Vagina (tissue), 2 donors: ENCODE measurements around the gene KIF2B. TPM values are rescaled to one million over a fixed set of nuclear protein-coding genes. Genes with fewer than 3 reads are reported as not detected.

Experiments used
- DNase-seq, 2 donors: peaks; one replicate each; pipeline ENCODE4 v3.0.0-alpha.2; 2017; ENCODE audit errors: extremely low spot score in 2 of 2
- H3K27ac ChIP-seq: fragments of 200-600 bp; sonication (generic); one replicate; pipeline ENCODE4 v1.5.1; 2019
- H3K27me3 ChIP-seq: fragments of 200-600 bp; sonication (generic); one replicate; pipeline ENCODE4 v1.5.1; 2019
- H3K36me3 ChIP-seq, 2 donors: fragments of 200-600 bp; sonication (generic); one replicate each; pipeline ENCODE4 v1.5.1; 2017 to 2019
- H3K4me1 ChIP-seq: fragments of 200-600 bp; sonication (generic); one replicate; pipeline ENCODE4 v1.5.1; 2019
- H3K4me3 ChIP-seq, 2 donors: fragments of 200-600 bp; sonication (generic); 1 replicate in 1 of 2; 2 replicates in 1 of 2; pipeline ENCODE4 v1.5.1; 2016 to 2019
- H3K9me3 ChIP-seq: fragments of 200-600 bp; sonication (generic); one replicate; pipeline ENCODE4 v1.5.1; 2019
- CTCF ChIP-seq, 3 experiments: fragments of 450-650 bp in 2 of 3; fragments of 200-600 bp in 1 of 3; sonication (generic) in 1 of 3; IDR thresholded peaks; one replicate each; pipeline ENCODE4 v1.5.1; 2017 to 2019; ENCODE audit warnings: antibody characterized with exemption in 3 of 3, mild to moderate bottlenecking in 2 of 3, moderate library complexity in 2 of 3
- POLR2A ChIP-seq, 2 donors: fragments of 450-650 bp; IDR thresholded peaks; one replicate each; pipeline ENCODE4 v1.6.1; 2017; ENCODE audit warnings: antibody characterized with exemption in 2 of 2, mild to moderate bottlenecking in 2 of 2, moderate library complexity in 2 of 2
- POLR2AphosphoS5 ChIP-seq, 2 donors: sonication (generic); formaldehyde crosslinking; IDR thresholded peaks; one replicate each; pipeline ENCODE4 v1.9.0; 2017; ENCODE audit warnings: antibody characterized with exemption in 2 of 2, mild to moderate bottlenecking in 2 of 2, low read depth in 1 of 2; ENCODE audit not compliant: insufficient read depth in 1 of 2
- intact Hi-C: fragments of 100-400 bp; cut with DNase I; formaldehyde crosslinking; loops from one replicate; pipeline ENCODE4 v1.15.1; 2023
- total RNA-seq: library from RNA; depleted of rRNA; stranded (reverse); fragments of >200 nt; gene quantifications from one replicate; pipeline ENCODE4 v1.2.3, GENCODE V29; 2016

Gene KIF2B
- total RNA-seq, 1 donor from 2014 or later, result not detected

GRCh38 chr17:53794875-53795274 is 27.9 kb upstream of the KIF2B start:
- intact Hi-C loops, result no loop called here
- Histone ChIP-seq H3K9me3 (no peaks in the 10 kb centered on the region), H3K27me3 (no peaks in the 10 kb centered on the region)

GRCh38 chr17:53796642-53797041 is 26.1 kb upstream of the KIF2B start:
- intact Hi-C loops, result no loop called here
- H3K4me3 ChIP-seq, result no peak overlapping the region
- no peaks in the 10 kb centered on the region for H3K36me3 ChIP-seq
- no peaks in the 10 kb centered on the region for H3K27me3 ChIP-seq
- no peaks in the 10 kb centered on the region for H3K4me1 ChIP-seq
- no peaks in the 10 kb centered on the region for H3K9me3 ChIP-seq
- DNase-seq, result no peak
- no peak for TF ChIP-seq POLR2AphosphoS5 (IDR thresholded peaks at IDR 0.05; ENCODE audit: insufficient read depth in 1 of 2, low read depth in 1 of 2)
- TF ChIP-seq POLR2A (IDR thresholded peaks at IDR 0.05), result no peak
- no peak for TF ChIP-seq CTCF (IDR thresholded peaks at IDR 0.05)
- no peak overlapping the region for H3K27ac ChIP-seq

More at GRCh38 chr17:53794875-53795274, 27.9 kb upstream of the KIF2B start:
- no peak overlapping the region for H3K4me3 ChIP-seq
- no peaks in the 10 kb centered on the region for H3K36me3 ChIP-seq
- no peak for DNase-seq
- H3K4me1 ChIP-seq, result no peaks in the 10 kb centered on the region
- no peak for TF ChIP-seq POLR2AphosphoS5 (IDR thresholded peaks at IDR 0.05; ENCODE audit: insufficient read depth in 1 of 2, low read depth in 1 of 2)
- TF ChIP-seq CTCF (IDR thresholded peaks at IDR 0.05), result no peak
- no peak for TF ChIP-seq POLR2A (IDR thresholded peaks at IDR 0.05)
- no peak overlapping the region for H3K27ac ChIP-seq

- H3K9me3 ChIP-seq, result no peaks in the 10 kb centered on the region
- H3K4me1 ChIP-seq, result no peaks in the 10 kb centered on the region
- intact Hi-C loops, result no loop called here
- TF ChIP-seq POLR2AphosphoS5 (IDR thresholded peaks at IDR 0.05; ENCODE audit: insufficient read depth in 1 of 2, low read depth in 1 of 2) (no peak), CTCF (IDR thresholded peaks at IDR 0.05) (no peak), POLR2A (IDR thresholded peaks at IDR 0.05) (no peak)
- DNase-seq, result no peak
- no peak overlapping the region for H3K27ac ChIP-seq
- H3K36me3 ChIP-seq, result no peaks in the 10 kb centered on the region
- H3K27me3 ChIP-seq, result no peaks in the 10 kb centered on the region
- no peak overlapping the region for H3K4me3 ChIP-seq
These were observed 25.2 kb upstream of the KIF2B start for GRCh38 chr17:53797501-53797900.

- no peak for DNase-seq
- Histone ChIP-seq H3K27ac (no peak overlapping the region), H3K4me1 (no peaks in the 10 kb centered on the region), H3K36me3 (no peaks in the 10 kb centered on the region), H3K9me3 (no peaks in the 10 kb centered on the region), H3K27me3 (no peaks in the 10 kb centered on the region), H3K4me3 (no peak overlapping the region)
- TF ChIP-seq POLR2A (IDR thresholded peaks at IDR 0.05) (no peak), POLR2AphosphoS5 (IDR thresholded peaks at IDR 0.05; ENCODE audit: insufficient read depth in 1 of 2, low read depth in 1 of 2) (no peak), CTCF (IDR thresholded peaks at IDR 0.05) (no peak)
- intact Hi-C loops, result no loop called here
These were observed 18.3 kb upstream of the KIF2B start for GRCh38 chr17:53804437-53804836.

- Histone ChIP-seq H3K4me1 (no peaks in the 10 kb centered on the region), H3K9me3 (no peaks in the 10 kb centered on the region), H3K27me3 (no peaks in the 10 kb centered on the region), H3K4me3 (no peak overlapping the region), H3K27ac (no peak overlapping the region), H3K36me3 (no peaks in the 10 kb centered on the region)
- TF ChIP-seq CTCF (IDR thresholded peaks at IDR 0.05) (no peak), POLR2AphosphoS5 (IDR thresholded peaks at IDR 0.05; ENCODE audit: insufficient read depth in 1 of 2, low read depth in 1 of 2) (no peak), POLR2A (IDR thresholded peaks at IDR 0.05) (no peak)
- no peak for DNase-seq
- intact Hi-C loops, result no loop called here
These were observed 16.3 kb upstream of the KIF2B start for GRCh38 chr17:53806473-53806872.
